Pancreas (tissue), 10 donors: ENCODE data around the gene SHMT1. TPM values are rescaled to one million over a fixed set of nuclear protein-coding genes. Genes with fewer than 3 reads are reported as not detected.

Experiments
- ATAC-seq, 4 donors: fragments of 200-7000 bp; cut with Tn5 transposase; one replicate each; pipeline versions ENCODE4 v1.8.0 to v1.9.1; 2020; ENCODE audit warnings: mild to moderate bottlenecking in 4 of 4, moderate library complexity in 4 of 4
- DNase-seq, 6 donors: peaks; one replicate each; pipeline ENCODE4 v3.0.0-alpha.2; 2020
- FAIRE-seq: peaks from 2 replicates; lab custom pipeline; 2012; peaks lifted over from hg19 to GRCh38; lab: Jason Lieb, UNC
- H3K27ac ChIP-seq, 4 donors: fragments of 200-600 bp; sonication (generic); 1 replicate in 3 of 4; 2 replicates in 1 of 4; pipeline versions ENCODE4 v1.5.0 to v1.8.0; 2020
- H3K27me3 ChIP-seq, 4 donors: fragments of 200-600 bp; one replicate each; pipeline ENCODE4 v1.8.0; 2021
- H3K36me3 ChIP-seq, 3 donors: fragments of 200-600 bp; sonication (generic) in 1 of 3; one replicate each; pipeline versions ENCODE4 v1.5.0 to v1.8.0; 2020 to 2021
- H3K4me1 ChIP-seq, 3 donors: fragments of 200-600 bp; one replicate each; pipeline ENCODE4 v1.8.0; 2021
- H3K4me3 ChIP-seq, 4 donors: fragments of 200-600 bp; sonication (generic) in 2 of 4; one replicate each; pipeline versions ENCODE4 v1.5.0 to v1.8.0; 2020 to 2021
- H3K9me3 ChIP-seq, 4 donors: fragments of 200-600 bp; one replicate each; pipeline ENCODE4 v1.8.0; 2021
- CTCF ChIP-seq, 4 donors: fragments of 200-600 bp; sonication (generic) in 3 of 4; IDR thresholded peaks; one replicate each; pipeline versions ENCODE4 v1.5.0 to v1.8.0; 2021; ENCODE audit warnings: antibody characterized with exemption in 4 of 4
- WGBS, 2 donors: extraction: QIAGEN DNeasy Blood & Tissue Kit; methylation state at CpG; one replicate each; pipeline ENCODE4 v1.1.7; 2013; 5-methylcytosine and 5-hydroxymethylcytosine counted together
- intact Hi-C, 3 donors: fragments of 100-400 bp; cut with DNase I; formaldehyde crosslinking; loops; one replicate each; pipeline versions ENCODE4 v1.11.1 to v1.14.2; 2022
- polyA plus RNA-seq, 2 donors: library from polyadenylated mRNA; stranded (reverse); fragments of 200-250 nt; gene quantifications; one replicate each; pipeline ENCODE4 v1.2.3, GENCODE V29; 2013
- total RNA-seq, 6 donors: library from RNA; stranded (reverse); fragmentation: NEBNext Ultra II Directional in 4 of 6; extraction: Animal tissue kit (Norgen Biotek cat#: 25700) in 4 of 6; gene quantifications; one replicate each; pipeline versions ENCODE4 v1.2.1 to v1.2.4, GENCODE V29; 2021 to 2023
- donor health status: healthy with polysubstance abuse.
- donor health status: DM: no; HTN: no; CAD: no; lungs with moderate emphysema.
- donor health status: DM: no; HTN: no; CAD: no.
- donor health status: control.
- donor health status: control.
- donor health status: Bipolar disorder and iron deficiency.
- donor health status: DM: yes; HTN: yes; CAD: no.
- donor health status: DM: no; HTN: no; CAD: no.
- donor health status: DM: no; HTN: no; CAD: no.
- donor health status: DM: yes; HTN: yes; CAD: no.

Gene SHMT1
- total and polyA plus RNA-seq, 8 donors, result 5.8 to 14.3 (median 11.2) TPM

DNA sequence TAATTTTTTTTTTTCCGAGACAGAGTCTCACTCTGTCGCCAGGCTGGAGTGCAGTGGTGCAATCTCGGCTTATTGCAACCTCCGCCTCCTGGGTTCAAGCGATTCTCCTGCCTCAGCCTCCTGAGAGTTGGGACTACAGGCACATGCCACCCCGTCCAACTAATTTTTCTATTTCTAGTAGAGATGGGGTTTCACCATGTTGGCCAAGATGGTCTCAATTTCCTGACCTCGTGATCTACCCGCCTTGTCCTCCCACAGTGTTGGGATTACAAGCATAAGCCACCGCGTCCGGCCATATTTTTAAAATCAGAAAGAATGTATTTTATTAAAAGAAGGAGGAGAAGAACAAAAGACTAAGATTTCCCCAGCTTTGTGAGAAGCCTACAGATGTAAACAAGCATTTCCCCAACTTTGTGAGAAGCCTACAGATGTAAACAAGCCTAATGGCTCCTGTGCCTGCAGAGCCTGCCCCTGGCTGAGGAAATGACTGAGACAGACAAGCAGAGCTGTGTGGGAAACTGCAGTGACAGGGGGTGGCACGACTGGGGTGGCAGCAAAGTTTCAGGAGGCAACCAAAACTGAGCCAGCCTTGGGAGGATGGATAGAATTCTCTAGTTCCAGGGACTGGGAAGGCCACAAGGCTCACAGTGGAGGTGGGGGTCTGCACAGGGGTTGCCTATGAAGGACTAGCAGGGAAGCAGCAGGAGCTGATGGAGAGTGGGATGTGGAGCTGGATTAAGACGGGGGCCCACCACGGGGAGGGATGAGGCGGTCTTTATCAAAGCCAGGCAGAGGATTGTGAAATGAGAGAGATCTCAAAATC lies 71.4 kb downstream of the SHMT1 start:
- no peak overlapping the region for H3K27ac ChIP-seq
- no peak overlapping the region for H3K4me3 ChIP-seq
- no peak for TF ChIP-seq CTCF (IDR thresholded peaks at IDR 0.05)
- WGBS, 2 donors, result 94% methylated on average over 15 of the region's 15 CpGs
- no peaks in the 10 kb centered on the region for H3K4me1 ChIP-seq
- DNase-seq, result no peak
- peaks cover 0 to 17% (median 16%) of the 10 kb centered on the region in 3 donors for H3K36me3 ChIP-seq
- no peaks in the 10 kb centered on the region for H3K9me3 ChIP-seq
- H3K27me3 ChIP-seq, result no peaks in the 10 kb centered on the region
- ATAC-seq, result no peak
- intact Hi-C loops, result no loop called here
- no peak for FAIRE-seq

DNA sequence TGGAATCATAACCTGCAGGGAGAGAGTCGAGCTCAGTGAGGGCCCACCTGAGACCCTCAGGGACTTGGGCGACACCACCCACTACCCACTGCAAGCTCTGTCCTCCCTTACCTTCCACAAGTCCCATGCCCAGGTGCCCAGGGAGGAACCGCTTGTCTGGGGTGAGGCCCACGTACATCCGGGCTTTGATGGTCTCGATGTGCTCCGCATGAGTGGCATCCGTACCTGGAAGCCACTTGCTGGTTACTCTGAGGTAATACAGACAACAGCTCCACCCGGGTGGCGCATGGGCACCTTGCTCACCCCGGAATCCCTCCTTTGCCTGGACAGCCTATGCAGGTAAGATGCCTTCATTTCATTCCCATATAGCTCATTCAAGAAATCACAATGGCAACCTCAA lies 78.1 kb downstream of the SHMT1 start:
- intact Hi-C loops, result no loop called here
- Histone ChIP-seq H3K4me1 (no peaks in the 10 kb centered on the region), H3K27ac (no peak overlapping the region), H3K36me3 (peaks cover 7 to 55% (median 19%) of the 10 kb centered on the region in 3 donors), H3K4me3 (no peak overlapping the region), H3K27me3 (no peaks in the 10 kb centered on the region), H3K9me3 (no peaks in the 10 kb centered on the region)
- WGBS, 2 donors, result 94 to 96% methylated on average over 11 of the region's 11 CpGs
- DNase-seq (no peak), FAIRE-seq (no peak), ATAC-seq (no peak)
- no peak for TF ChIP-seq CTCF (IDR thresholded peaks at IDR 0.05)

GRCh38 chr17:18281788-18282187 lies 81.6 kb downstream of the SHMT1 start:
- peaks cover 7 to 74% (median 23%) of the 10 kb centered on the region in 3 donors for H3K36me3 ChIP-seq
- H3K9me3 ChIP-seq, result no peaks in the 10 kb centered on the region
- no peak overlapping the region for H3K27ac ChIP-seq
- H3K27me3 ChIP-seq, result no peaks in the 10 kb centered on the region
- WGBS, 2 donors, result 94 to 95% methylated on average over 6 of the region's 6 CpGs
- H3K4me1 ChIP-seq, result no peaks in the 10 kb centered on the region
- ATAC-seq (no peak), FAIRE-seq (no peak), DNase-seq (peak in 1 of 6 donors; percentile 3)
- intact Hi-C loops, result no loop called here
- H3K4me3 ChIP-seq, result no peak overlapping the region
- TF ChIP-seq CTCF (IDR thresholded peaks at IDR 0.05), result no peak

DNA sequence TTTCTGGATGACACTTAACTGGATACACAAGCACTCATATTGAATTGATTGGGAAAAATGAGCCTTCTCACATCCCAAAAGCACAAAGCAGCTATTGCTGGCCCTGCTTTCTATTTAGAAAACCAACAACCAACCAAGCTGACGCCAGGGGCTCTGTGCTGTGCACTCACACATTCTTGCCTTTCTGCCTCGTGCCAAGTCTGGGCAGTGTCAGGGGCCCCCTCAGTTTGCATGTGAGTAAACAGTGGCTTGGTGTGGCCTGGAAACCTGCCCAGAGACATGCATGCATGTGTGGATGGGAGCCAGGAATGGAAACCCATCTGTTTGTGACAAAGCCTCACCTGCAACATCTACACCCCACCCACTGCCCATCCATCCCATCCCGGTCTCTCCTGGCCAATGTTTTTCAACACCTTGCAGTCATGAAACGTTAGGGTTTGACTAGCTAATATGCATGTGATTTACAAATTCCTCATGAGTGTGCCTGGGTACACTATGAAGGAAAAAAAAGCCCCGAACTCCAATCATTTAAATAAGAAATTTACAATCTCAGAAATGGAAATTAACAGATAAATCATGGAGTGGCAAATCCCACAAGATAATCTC lies 82.5 kb downstream of the SHMT1 start:
- no peak overlapping the region for H3K27ac ChIP-seq
- intact Hi-C loops, result no loop called here
- 51 to 58% methylated on average over 5 of the region's 5 CpGs for WGBS, 2 donors
- no peak for TF ChIP-seq CTCF (IDR thresholded peaks at IDR 0.05)
- H3K9me3 ChIP-seq, result no peaks in the 10 kb centered on the region
- ATAC-seq, result no peak
- H3K27me3 ChIP-seq, result no peaks in the 10 kb centered on the region
- DNase-seq, result peak in 1 of 6 donors; percentile 34
- no peaks in the 10 kb centered on the region for H3K4me1 ChIP-seq
- FAIRE-seq, result no peak
- H3K4me3 ChIP-seq, result no peak overlapping the region
- H3K36me3 ChIP-seq, result peaks cover 7 to 74% (median 23%) of the 10 kb centered on the region in 3 donors

GRCh38 chr17:18280249-18280648 lies 83.1 kb downstream of the SHMT1 start:
- intact Hi-C loops, result no loop called here
- Histone ChIP-seq H3K27me3 (no peaks in the 10 kb centered on the region), H3K4me1 (no peaks in the 10 kb centered on the region), H3K36me3 (peaks cover 4 to 74% (median 23%) of the 10 kb centered on the region in 3 donors), H3K9me3 (no peaks in the 10 kb centered on the region), H3K27ac (no peak overlapping the region), H3K4me3 (no peak overlapping the region)
- no peak for TF ChIP-seq CTCF (IDR thresholded peaks at IDR 0.05)
- FAIRE-seq, result no peak
- ATAC-seq, result no peak
- 95% methylated on average over 4 of the region's 4 CpGs for WGBS, 2 donors
- peak in 1 of 6 donors; percentile 19 for DNase-seq
